GM21619 (cell line): ENCODE results near the gene CENPP.
"Not testable (repeated sequence)": the region's sequence is repeated elsewhere in the genome, so short reads cannot be mapped to it uniquely, and the experiment has no call there.

ENCODE experiments used
- ATAC-seq: cut with Tn5 transposase; IDR thresholded peaks from one replicate; pipeline ENCODE4 v1.9.1; 2021; ENCODE audit not compliant: unreplicated experiment

CENPP gene

GRCh38 chr9:92377876-92378275, 52.1 kb downstream of the CENPP start:
- ATAC-seq = no peak

- no peak for ATAC-seq
These were observed 53.3 kb downstream of the CENPP start for GRCh38 chr9:92378865-92379560.

GRCh38 chr9:92380603-92381002, 54.9 kb downstream of the CENPP start:
- ATAC-seq = no peak

- no peak for ATAC-seq
These were observed 56.0 kb downstream of the CENPP start for GRCh38 chr9:92381775-92382174.

- ATAC-seq = no peak
These were observed 58.6 kb downstream of the CENPP start for GRCh38 chr9:92384375-92384774.

- ATAC-seq = no peak
These were observed 59.2 kb downstream of the CENPP start for GRCh38 chr9:92385001-92385400.

- no peak for ATAC-seq
These were observed 59.7 kb downstream of the CENPP start for GRCh38 chr9:92385477-92385876.

- no peak for ATAC-seq
These were observed 60.2 kb downstream of the CENPP start for GRCh38 chr9:92385953-92386352.

GRCh38 chr9:92392690-92393089, 66.9 kb downstream of the CENPP start:
- ATAC-seq = no peak

- ATAC-seq = no peak
These were observed 67.9 kb downstream of the CENPP start for GRCh38 chr9:92393686-92394085.

GRCh38 chr9:92395617-92396016, 69.9 kb downstream of the CENPP start:
- no peak for ATAC-seq

GRCh38 chr9:92397853-92398252, 72.1 kb downstream of the CENPP start:
- no peak for ATAC-seq

- ATAC-seq = no peak
These were observed 76.6 kb downstream of the CENPP start for GRCh38 chr9:92402360-92402759.

- ATAC-seq = no peak
These were observed 77.3 kb downstream of the CENPP start for GRCh38 chr9:92402826-92403745.

- ATAC-seq = no peak
These were observed 78.5 kb downstream of the CENPP start, which contains the start of gene OGN for GRCh38 chr9:92404042-92404836. Gene OGN, minus strand, starts transcription at chr9:92404578. Its CDS starts 1,171 bp downstream, at chr9:92403407.

GRCh38 chr9:92405818-92406217, 80.1 kb downstream of the CENPP start:
- no peak for ATAC-seq

- ATAC-seq = peak; percentile 81
These were observed 80.7 kb downstream of the CENPP start for GRCh38 chr9:92406477-92406876.

GRCh38 chr9:92407818-92408217, 82.1 kb downstream of the CENPP start:
- no peak for ATAC-seq

GRCh38 chr9:92408747-92409478, 83.2 kb downstream of the CENPP start:
- no peak for ATAC-seq

- not testable (repeated sequence) for ATAC-seq
These were observed 85.4 kb downstream of the CENPP start for GRCh38 chr9:92411157-92411556.

- no peak for ATAC-seq
These were observed 88.8 kb downstream of the CENPP start for GRCh38 chr9:92414566-92414965.
